Skin epidermis (tissue), 12 donors: ENCODE data around the gene UQCRC1.

Experiments used
- H3K27ac ChIP-seq, 21 experiments: fragments of 200-600 bp; sonication (generic) in 11 of 21; one replicate each; pipeline ENCODE4 v1.5.0; 2020; ENCODE audit warnings: mild to moderate bottlenecking in 3 of 21, inconsistent platforms in 2 of 21, moderate library complexity in 2 of 21
- H3K4me3 ChIP-seq, 7 experiments: fragments of 200-600 bp; sonication (generic) in 2 of 7; one replicate each; pipeline ENCODE4 v1.5.0; 2020; ENCODE audit warnings: inconsistent platforms in 2 of 7, mild to moderate bottlenecking in 2 of 7, moderate library complexity in 1 of 7

Gene UQCRC1

DNA sequence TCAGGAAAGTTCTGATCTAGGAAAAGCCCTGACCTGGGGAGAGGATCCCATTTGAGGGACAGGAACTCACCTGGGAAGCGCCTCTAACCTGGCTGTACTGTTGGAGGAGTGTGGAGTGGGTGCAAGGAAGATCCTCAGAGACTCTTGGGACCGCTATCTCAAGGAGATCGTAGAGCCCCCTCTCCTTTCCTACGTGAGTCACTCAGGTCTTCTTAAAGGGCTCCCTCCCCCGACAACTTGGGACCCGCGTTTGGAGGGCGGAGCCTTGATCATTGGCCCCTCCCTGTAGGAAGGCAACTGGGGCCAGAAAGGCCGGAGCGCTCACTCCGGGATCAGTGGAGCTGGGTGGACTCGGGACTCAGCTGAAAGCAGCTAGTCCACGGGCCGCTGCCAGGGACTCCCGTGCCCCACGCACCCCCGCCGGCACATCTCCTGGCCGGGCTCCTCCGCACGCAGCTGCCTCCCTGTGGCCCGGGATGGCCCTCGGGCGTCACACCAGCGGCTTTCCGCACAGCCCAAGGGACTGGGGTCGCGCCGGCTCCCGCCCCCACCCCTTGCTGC is 25.3 kb upstream of the UQCRC1 start:
- Histone ChIP-seq H3K4me3 (peak overlapping the region; percentile 62 to 95 (median 72)), H3K27ac (peak overlapping the region; percentile 20 to 91 (median 73))

DNA sequence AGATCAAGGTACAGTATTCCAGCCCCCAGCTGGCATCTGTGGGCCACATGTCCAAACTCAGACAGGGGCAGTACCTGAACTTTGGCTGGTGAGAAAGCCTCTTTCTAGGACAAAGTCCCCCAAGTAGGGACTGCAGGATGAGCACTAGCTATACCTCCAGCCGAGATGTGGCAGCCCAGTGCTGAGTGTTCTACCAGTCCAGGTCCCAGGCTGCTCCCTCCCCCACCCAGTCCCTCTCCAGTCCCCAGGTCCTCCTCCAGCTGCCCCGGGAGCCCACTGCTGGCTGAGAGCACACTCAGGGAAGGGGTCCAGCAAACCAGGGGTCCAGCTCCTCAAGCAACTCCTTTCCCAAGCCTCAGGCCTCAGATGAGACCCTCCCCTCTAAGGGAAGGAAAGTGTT is 24.3 kb upstream of the UQCRC1 start:
- no peak overlapping the region for H3K4me3 ChIP-seq
- H3K27ac ChIP-seq, result no peak overlapping the region

- H3K4me3 ChIP-seq, result no peak overlapping the region
- H3K27ac ChIP-seq, result no peak overlapping the region
Measured at GRCh38 chr3:48633256-48633655, 23.8 kb upstream of the UQCRC1 start.

- Histone ChIP-seq H3K4me3 (no peak overlapping the region), H3K27ac (no peak overlapping the region)
Measured at GRCh38 chr3:48631516-48632448, 22.3 kb upstream of the UQCRC1 start.

GRCh38 chr3:48630833-48631232 is 21.4 kb upstream of the UQCRC1 start:
- H3K4me3 ChIP-seq, result no peak overlapping the region
- no peak overlapping the region for H3K27ac ChIP-seq

GRCh38 chr3:48630407-48630806 is 21.0 kb upstream of the UQCRC1 start:
- Histone ChIP-seq H3K4me3 (no peak overlapping the region), H3K27ac (no peak overlapping the region)

- Histone ChIP-seq H3K4me3 (no peak overlapping the region), H3K27ac (no peak overlapping the region)
Measured at GRCh38 chr3:48629894-48630293, 20.4 kb upstream of the UQCRC1 start.

GRCh38 chr3:48628277-48629017 is 19.0 kb upstream of the UQCRC1 start:
- no peak overlapping the region for H3K4me3 ChIP-seq

GRCh38 chr3:48625600-48625999 is 16.2 kb upstream of the UQCRC1 start:
- Histone ChIP-seq H3K27ac (no peak overlapping the region), H3K4me3 (no peak overlapping the region)

More at GRCh38 chr3:48628277-48629017, 19.0 kb upstream of the UQCRC1 start:
- no peak overlapping the region for H3K27ac ChIP-seq

- no peak overlapping the region for H3K27ac ChIP-seq
- no peak overlapping the region for H3K4me3 ChIP-seq
Measured at GRCh38 chr3:48624767-48625166, 15.3 kb upstream of the UQCRC1 start.

- Histone ChIP-seq H3K4me3 (no peak overlapping the region), H3K27ac (no peak overlapping the region)
Measured at GRCh38 chr3:48623851-48624547, 14.6 kb upstream of the UQCRC1 start.

DNA sequence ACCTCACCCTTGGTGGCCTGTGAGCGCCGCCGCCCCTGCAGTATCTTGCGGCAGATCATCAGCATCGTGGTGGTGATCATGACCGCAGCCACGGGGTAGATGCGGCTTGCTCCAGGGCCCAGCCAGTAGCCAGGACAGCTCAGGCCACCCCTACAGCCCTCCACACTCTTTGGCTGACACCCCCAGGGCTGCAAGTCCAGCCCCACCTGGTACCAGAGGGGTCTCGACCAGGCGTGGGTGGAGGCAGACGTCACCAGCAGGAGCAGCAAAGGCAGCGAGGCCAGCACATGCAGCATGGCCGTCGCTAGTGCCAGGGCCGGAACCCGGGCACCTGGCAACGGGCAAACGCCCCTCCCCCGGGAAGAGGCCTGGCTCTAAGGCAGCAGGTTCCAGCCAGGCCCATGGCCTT is 12.0 kb upstream of the UQCRC1 start, which contains the start of gene TMEM89:
Gene TMEM89, minus strand, starts transcription at position 309 of the 409 bp plus-strand sequence. Its CDS starts 13 bp downstream, at position 296.
- Histone ChIP-seq H3K27ac (no peak within 1 kb of the TSS), H3K4me3 (no peak within 1 kb of the TSS)

DNA sequence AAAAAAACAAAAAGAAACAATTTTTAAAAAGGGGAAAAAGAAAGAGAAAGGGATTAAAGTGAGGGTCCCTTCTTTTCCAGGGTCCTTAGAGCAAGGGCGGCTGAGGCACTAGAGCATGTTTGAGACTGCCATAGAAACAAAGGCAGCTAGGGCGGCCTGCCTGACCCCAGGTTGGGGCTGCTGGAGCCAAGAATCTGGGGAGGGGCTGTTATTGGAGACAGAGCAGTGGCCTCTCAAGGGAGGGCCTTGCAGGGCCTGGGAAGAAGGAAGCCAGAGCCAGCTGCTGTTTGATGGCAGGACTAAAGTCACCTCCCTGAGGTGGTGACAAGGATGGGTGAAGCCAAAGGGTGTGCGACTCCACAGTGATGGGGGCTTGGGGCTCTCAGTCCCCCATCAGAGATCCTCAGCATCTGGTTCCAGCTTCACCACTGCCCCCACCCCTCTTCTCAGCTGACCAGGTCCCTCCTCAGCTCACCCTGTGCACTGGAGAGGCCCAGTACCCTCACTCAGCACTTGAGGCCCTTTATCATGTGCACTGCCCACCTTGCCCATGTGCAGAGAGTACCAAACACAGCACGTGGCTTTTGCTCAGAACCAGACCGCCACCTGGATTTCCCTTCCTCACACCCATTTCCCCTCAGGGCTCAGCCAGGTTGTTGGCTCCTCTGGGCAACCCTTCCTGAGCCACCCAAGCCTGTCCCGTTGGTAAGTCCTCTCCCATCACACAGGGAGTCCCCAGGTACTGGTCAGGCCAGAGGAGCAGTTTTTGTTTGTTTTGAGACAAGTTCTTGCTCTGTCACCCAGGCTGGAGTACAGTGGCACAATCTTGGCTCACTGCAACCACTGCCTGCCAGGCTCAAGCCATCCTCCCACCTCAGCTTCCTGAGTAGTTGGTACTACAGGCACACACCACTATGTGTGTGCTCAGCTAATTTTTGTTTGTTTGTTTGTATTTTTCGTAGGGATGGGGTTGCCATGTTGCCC is 10.4 kb upstream of the UQCRC1 start:
- H3K4me3 ChIP-seq, result no peak overlapping the region
- H3K27ac ChIP-seq, result no peak overlapping the region

DNA sequence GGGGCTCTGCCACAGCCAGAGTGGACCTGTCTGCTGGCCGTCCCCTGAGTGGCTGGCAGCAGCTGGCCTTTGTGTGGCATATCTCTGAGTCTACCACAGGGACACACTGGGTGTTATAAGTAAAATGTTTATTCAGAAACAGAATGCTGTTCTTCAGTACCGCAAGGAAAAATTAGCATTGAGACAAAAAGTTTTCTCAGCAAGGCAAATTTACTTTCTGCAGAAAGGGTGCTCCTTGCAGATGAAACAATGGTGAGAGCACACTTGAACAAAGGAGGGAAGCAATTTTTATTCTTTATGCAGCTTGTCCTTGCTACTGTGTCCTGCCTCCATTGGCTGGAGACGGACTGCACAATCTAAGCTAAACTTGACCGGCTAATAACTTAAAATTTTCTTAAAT is 8.1 kb upstream of the UQCRC1 start:
- Histone ChIP-seq H3K27ac (no peak overlapping the region), H3K4me3 (no peak overlapping the region)

DNA sequence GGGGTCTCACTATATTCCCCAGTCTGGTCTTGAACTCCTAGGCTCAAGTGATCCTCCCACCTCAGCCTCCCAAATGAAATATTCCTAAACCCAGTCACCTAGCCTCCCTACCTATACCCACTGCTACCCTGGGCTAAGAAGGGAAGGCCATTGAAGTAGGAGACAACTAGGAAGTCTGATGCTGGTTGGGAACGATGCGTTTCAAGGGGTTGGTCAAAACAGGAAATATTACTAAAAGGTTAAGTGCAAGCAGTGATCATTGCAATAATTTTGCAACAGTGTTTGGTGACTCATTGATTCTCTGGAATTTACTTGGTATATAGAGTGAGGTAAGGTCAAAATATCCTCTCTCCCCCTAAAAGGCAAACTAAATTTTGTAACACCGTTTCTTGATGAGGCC is 4.6 kb upstream of the UQCRC1 start:
- peak overlapping the region in 1 of 21 experiments; percentile 14 for H3K27ac ChIP-seq
- H3K4me3 ChIP-seq, result no peak overlapping the region

DNA sequence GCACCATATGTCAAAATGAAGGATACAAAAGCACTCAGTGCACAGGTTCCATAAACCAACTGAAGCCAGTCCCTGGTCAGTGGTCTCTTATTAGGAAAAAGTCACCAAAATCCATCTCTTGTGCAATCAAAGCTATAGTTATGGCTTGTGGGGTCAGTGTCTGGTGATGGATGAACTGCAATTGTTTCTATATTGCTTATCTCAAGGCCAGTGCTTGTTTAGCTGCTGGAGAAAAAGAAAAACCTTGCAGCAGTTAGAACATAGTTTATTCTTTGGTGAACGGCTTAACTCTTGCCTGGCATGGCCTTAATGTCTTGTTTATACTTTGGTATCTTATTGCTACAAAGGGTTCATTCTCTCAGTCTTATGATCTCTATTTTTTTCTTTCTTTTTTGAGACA is 2.9 kb upstream of the UQCRC1 start:
- Histone ChIP-seq H3K4me3 (no peak overlapping the region), H3K27ac (no peak overlapping the region)

DNA sequence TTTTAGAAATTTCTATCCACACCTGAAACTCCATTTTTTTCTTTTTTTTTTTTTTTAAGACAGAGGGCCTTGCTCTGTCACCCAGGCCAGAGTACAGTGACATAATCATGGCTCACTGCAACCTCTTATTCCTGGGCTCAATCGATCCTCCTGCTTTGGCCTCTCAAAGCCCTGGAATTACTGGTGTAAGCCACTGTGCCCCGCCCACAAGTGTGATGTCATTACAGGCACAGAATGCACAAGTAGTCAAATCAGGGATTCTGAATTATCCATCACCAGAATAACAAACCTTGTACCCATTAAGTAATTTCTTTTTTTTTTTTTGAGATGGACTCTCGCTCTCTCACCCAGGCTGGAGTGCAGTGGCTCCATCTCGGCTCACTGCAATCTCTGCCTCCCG is 1.9 kb downstream of the UQCRC1 start:
- Histone ChIP-seq H3K4me3 (no peak overlapping the region), H3K27ac (no peak overlapping the region)

DNA sequence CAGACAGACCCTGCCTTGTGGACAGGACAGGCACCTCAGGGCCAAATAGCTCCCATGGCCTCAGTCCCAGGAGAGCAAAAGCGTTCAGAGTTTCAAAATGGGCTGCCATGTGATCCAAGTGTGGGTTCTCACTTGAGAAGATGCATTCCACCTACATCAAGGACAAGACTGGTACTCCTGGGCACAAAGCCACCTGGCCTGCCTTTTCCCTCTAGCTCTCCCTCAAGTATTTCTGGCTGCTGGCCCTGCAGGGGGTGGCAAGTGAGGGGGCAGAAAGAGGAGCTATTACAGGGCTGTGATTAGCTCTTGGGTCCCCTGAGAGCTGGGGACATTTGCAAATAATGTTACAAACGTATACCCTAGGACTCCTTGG is 7.8 kb downstream of the UQCRC1 start:
- Histone ChIP-seq H3K27ac (peak overlapping the region in 1 of 21 experiments; percentile 3), H3K4me3 (no peak overlapping the region)
